ENCODE results near the gene BMP3.

Gene BMP3

GRCh38 chr4:81102107-81102506 is 71.6 kb downstream of the BMP3 start:
- DNase-seq = no peak

- no peak for DNase-seq
These were observed 75.6 kb downstream of the BMP3 start for GRCh38 chr4:81106150-81106549.

Data from amygdala (tissue), 56 donors.